AML-193 (cell line): ENCODE measurements around the gene CCDC12.
A peak's percentile ranks its signal among the peaks of the same experiment; 100 is the strongest.

ENCODE experiments used
- DNase-seq, 2 experiments: peaks; one replicate each; lab custom pipeline; 2025; lab: John Stamatoyannopoulos, UW

The CCDC12 gene

DNA sequence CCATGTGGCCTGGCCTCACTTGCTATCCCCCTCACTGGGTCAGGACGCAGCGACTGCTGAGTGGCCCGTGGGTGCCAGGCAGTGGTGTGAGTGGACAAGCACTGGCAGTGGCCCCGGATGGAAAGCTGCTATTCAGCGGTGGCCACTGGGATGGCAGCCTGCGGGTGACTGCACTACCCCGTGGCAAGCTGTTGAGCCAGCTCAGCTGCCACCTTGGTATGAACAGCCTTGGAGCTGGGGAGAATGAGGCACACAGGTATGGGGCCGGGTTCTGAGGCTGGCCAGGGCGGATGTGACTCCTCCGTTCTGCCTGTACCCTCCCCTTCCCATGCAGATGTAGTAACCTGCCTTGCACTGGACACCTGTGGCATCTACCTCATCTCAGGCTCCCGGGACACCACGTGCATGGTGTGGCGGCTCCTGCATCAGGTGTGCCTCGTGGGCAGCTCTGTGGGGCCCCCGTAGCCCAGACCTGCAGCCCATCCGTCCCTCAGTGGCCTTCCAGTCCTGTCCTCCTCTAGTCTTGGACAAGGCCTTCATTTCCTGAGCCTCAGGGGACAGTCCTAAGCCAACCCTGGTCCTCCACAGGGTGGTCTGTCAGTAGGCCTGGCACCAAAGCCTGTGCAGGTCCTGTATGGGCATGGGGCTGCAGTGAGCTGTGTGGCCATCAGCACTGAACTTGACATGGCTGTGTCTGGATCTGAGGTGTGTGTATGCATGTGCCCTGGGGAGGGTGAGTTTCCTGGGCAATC, 31.1 kb upstream of the CCDC12 start:
- DNase-seq = no peak

DNA sequence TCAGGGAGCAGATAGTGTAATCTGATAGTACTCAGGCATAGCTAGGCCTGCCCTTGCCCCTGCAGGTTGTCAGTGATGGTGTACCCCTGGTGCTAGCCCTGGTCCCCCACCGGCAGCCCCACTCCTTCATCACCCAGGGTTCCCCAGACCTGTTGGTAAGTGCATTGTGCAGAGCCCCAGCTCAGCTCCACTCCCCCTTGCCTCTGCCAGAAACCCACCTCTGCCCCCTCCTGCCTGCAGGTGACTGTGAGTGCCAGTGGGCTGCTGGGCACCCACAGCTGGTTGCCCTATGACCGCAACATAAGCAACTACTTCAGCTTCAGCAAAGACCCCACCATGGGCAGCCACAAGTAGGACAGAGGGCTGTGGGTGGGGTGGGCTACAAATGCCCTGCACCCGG, 30.5 kb upstream of the CCDC12 start:
- DNase-seq = no peak

DNA sequence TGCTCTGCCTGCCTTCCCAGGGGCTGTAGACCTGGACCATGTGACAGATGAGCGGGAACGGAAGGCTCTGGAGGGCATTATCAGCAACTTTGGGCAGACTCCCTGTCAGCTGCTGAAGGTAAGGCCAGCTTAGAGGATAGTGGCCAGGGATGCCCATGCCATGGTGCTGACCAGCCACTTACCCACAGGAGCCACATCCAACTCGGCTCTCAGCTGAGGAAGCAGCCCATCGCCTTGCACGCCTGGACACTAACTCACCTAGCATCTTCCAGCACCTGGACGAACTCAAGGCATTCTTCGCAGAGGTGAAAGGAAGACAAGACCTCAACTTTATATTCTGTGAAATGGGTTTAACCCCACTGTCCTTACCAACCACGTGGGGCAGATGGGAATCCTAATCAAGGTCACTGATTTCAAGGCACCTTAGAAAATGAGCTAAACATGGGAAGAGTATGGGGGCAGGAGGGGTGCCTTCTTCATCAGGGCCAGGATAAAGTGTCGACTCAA, 29.7 kb upstream of the CCDC12 start:
- DNase-seq = no peak

DNA sequence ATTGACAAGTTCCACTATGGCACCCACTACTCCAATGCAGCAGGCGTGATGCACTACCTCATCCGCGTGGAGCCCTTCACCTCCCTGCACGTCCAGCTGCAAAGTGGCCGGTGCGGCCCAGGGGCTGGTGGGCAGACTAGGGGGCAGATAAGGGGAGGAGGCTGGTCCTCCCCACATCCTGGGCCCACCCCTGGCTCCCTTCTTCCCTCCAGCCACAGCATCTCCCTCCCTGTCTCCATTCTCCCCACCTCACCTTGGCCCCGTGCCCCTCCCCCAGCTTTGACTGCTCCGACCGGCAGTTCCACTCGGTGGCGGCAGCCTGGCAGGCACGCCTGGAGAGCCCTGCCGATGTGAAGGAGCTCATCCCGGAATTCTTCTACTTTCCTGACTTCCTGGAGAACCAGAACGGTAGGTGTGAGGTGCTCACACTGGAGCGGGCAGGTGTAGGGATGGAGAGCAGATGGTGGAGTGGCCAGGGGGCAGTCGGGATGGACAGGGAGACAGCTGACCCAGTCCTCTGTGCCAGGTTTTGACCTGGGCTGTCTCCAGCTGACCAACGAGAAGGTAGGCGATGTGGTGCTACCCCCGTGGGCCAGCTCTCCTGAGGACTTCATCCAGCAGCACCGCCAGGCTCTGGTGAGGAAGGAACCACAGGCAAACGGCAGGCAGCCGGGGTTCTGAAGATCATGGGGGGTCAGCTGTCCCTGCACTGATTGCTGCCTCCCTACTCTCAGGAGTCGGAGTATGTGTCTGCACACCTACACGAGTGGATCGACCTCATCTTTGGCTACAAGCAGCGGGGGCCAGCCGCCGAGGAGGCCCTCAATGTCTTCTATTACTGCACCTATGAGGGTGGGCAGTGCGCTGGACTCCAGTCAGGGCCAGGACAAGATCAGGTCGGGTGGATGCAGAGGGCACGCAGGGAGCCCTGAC, 28.9 kb upstream of the CCDC12 start:
- no peak for DNase-seq

DNA sequence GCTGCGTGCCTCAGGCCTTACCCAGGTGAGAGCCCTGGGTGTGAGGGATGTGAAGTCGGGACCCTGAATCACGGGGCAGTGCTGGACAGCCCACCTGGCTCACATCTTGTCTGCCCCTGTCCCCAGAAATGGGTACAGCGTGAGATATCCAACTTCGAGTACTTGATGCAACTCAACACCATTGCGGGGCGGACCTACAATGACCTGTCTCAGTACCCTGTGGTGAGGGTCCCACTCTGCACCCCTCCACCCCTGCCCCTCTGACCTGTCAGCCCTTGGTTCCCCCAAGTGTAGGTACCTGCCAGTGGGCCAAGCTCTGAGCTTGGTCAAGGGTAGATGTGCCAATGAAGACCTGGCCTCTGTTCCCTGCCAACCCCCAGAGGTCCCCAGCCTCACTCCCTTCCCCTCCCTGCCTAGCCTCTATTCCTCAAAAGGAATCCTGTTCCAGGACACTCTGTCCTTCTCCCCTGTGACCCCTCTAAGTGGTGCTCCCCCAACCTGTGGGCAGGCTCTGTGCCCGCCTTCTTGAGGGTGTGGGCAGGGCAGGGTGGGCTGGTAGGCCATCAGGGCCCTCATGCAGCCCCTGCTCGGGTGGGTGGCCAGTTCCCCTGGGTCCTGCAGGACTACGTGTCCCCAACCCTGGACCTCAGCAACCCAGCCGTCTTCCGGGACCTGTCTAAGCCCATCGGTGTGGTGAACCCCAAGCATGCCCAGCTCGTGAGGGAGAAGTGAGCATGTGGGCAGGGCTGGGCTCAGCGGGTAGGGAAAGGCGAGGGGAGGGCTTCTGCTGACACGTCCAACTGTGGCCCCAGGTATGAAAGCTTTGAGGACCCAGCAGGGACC, 28.0 kb upstream of the CCDC12 start:
- no peak for DNase-seq

DNA sequence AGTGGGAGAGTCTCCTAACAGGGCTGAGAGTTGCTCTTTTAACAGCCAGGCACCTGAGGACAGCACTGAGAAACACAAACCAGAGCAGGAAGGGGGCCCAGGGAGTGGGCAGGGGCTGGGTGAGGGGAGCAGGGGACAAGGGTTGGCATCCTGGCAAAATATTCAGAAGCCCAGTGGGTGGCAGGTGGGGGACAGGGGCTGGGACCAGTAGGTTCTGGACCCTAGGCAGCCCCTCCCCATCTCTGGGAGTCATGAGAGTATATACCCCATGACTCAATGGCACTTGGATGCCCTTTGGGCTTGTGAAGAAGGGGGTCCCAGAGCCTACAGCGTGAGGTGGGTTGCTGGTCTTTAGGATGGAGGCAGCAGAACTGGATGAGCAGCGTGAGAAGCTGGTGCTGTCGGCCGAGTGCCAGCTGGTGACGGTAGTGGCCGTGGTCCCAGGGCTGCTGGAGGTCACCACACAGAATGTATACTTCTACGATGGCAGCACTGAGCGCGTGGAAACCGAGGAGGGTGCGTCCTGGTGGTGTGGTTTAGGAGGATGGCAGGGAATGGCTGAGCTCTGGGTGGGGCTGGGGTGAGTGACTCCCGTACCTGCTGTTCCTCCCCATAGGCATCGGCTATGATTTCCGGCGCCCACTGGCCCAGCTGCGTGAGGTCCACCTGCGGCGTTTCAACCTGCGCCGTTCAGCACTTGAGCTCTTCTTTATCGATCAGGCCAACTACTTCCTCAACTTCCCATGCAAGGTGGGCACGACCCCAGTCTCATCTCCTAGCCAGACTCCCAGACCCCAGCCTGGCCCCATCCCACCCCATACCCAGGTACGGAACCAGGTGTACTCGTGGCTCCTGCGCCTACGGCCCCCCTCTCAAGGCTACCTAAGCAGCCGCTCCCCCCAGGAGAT, 27.2 kb upstream of the CCDC12 start:
- DNase-seq = no peak

DNA sequence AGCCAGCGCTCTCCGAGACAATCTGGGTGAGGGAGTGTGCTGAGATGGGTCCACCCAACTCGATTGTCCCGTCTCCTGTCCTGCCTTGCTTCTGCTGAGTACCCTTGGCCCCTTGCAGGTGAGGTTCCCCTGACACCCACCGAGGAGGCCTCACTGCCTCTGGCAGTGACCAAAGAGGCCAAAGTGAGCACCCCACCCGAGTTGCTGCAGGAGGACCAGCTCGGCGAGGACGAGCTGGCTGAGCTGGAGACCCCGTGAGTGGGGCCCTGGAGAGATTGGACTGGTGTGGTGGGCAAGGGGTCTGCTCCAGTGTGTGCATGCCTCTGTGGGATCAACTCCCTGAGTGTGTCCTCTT, 26.5 kb upstream of the CCDC12 start:
- no peak for DNase-seq

DNA sequence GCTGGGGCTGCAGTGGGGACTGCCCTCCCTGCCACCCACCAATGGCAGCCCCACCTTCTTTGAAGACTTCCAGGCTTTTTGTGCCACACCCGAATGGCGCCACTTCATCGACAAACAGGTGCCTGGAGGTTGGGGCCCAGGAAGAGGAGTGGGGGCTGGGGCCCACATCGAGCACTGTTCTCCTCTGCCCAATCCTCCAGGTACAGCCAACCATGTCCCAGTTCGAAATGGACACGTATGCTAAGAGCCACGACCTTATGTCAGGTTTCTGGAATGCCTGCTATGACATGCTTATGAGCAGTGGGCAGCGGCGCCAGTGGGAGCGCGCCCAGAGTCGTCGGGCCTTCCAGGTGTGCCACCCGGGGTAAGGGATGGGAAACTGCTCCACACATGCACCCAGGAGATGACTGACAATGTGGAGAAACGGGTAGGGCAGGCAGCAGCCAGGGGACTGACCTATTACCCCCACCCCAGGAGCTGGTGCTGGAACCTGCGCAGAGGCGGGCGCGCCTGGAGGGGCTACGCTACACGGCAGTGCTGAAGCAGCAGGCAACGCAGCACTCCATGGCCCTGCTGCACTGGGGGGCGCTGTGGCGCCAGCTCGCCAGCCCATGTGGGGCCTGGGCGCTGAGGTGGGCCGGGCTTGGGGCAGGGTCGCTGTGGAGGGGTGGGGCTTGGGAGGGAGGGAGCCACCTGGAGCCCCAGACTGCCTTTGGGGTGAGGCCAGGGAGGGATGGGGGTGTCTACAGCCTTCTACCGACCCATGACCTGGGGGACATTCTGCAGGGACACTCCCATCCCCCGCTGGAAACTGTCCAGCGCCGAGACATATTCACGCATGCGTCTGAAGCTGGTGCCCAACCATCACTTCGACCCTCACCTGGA, 25.9 kb upstream of the CCDC12 start:
- no peak for DNase-seq

DNA sequence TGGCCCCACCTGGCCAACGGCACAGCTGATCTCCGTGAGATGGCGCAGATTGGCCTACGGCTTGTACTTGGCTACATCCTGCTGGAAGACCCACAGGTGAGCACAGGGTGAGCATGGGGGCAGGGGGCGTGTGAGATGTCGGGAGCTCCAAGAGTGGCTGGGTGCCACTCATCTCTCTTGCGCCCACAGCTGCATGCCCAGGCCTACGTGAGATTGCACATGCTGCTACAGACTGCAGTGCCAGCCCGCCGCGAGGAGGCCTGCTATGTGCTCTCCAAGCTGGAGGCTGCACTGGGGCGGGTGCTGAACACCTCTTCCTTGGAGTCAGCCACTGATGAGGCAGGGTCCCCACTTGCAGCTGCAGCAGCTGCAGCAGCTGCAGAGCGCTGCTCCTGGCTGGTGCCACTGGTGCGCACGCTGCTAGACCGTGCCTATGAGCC, 25.2 kb upstream of the CCDC12 start:
- DNase-seq = no peak

DNA sequence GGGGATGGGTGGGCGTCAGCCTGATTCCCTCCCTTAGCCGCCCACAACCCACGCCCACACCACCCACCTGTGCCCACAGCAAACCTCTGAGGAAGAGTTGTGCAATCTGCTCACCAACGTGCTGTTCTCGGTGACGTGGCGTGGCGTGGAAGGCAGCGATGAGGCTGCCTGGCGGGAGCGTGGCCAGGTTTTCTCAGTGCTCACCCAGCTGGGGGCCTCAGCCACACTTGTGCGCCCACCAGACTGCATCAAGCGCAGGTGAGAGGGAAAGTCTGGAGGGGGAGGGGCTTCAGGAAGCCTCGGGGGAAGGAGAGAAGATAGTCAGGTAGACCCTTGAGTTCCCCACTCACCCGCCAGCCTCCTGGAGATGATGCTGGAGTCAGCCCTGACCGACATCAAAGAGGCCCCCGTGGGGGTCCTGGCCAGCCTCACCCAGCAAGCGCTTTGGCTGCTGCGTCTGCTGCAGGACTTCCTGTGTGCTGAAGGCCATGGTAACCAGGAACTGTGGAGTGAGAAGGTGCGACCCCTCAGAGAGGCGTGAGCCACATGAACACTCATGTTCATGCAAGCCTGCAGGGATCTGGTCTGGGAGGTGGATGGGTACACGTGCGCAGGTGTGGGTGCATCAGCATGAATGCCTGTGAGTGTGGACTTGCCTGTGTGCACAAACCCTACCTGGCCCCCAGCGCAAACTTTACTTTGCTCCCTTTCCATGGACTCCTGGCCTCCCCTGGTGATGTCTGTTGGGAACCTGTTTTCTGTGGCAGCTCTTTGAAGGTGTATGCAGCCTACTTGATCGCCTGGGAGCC, 24.6 kb upstream of the CCDC12 start:
- DNase-seq = no peak

DNA sequence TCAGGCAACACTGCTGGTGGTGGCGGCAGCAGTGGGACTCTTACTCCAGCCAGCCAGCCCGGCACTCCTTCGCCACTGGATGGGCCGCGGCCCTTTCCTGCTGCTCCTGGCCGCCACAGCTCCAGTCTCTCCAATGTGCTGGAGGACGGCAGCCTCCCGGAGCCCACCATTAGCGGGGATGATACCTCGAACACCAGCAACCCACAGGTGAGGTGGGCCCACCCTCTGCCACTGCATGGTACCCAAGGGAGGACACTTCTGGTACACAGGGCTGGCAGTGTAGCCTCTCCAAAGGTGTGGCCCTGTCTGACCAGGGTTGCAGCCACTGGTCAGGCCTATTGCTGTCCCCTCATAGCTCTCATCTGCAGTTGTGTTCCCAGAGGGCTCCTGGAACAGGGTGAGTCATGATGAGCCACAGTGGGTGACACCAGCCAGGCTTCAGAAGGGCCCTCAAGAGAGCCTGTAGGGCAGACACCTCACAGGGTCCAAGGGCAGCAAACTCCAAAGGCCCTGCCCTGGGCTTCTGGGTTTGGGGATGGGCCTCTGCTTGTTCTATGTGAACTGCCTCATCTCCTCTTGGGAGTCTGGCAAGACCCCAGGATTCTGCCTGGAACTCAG, 23.8 kb upstream of the CCDC12 start:
- no peak for DNase-seq

DNA sequence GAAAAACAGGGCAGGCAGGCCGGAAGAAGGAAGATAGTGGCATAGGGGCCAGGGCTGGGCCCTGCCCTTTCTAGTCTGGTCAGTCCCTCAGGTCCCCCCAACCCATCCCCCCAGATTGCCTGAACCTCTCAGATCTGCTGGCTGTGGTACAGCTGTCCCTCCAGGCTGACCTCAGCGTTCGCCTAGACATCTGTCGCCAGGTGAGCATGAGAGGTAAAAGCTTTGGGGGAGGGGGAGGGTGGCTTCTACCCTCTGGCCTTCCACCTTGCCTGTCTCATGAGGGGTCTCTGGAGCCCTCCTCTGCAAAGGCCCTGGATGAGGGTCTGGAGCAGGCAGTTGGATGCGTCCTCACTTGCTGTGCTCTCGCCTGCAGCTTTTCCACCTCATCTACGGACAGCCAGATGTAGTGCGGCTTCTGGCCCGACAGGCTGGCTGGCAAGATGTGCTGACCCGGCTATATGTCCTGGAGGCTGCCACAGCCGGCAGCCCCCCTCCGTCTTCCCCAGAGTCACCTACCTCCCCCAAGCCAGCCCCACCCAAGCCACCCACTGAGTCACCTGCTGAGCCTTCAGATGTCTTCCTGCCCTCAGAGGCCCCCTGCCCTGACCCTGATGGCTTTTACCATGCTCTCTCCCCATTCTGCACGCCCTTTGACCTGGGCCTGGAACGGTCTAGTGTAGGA, 23.1 kb upstream of the CCDC12 start:
- DNase-seq = no peak

DNA sequence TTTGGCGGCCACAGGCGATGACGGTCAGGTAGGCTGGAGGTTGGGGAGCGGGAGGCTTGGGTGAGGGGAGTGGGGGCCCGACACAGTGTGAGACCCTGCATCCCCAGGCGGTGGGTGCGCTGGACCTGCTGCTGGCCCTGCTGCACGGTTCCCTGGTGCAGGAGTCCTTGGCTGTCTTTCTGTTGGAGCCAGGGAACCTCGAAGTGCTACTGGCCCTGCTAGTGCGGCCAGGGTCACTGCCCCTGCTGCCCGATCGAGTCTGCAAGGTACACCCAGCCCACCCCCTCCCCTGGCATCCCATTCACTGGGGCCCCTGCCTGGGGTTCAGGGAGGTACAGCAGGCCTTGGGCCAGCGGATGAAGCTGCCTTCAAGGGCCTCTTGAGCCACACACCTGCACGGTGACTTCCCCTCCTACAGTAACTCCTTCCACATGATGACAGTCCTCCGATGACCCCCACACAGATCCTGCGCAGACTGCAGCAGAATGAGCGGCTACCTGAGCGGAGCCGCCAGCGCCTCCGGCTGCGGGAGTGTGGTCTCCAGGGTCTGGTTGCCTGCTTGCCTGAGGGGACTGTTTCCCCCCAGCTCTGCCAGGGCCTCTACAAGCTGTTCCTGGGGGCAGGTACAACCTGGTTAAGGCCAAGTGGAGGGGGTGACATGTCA, 22.4 kb upstream of the CCDC12 start:
- no peak for DNase-seq

DNA sequence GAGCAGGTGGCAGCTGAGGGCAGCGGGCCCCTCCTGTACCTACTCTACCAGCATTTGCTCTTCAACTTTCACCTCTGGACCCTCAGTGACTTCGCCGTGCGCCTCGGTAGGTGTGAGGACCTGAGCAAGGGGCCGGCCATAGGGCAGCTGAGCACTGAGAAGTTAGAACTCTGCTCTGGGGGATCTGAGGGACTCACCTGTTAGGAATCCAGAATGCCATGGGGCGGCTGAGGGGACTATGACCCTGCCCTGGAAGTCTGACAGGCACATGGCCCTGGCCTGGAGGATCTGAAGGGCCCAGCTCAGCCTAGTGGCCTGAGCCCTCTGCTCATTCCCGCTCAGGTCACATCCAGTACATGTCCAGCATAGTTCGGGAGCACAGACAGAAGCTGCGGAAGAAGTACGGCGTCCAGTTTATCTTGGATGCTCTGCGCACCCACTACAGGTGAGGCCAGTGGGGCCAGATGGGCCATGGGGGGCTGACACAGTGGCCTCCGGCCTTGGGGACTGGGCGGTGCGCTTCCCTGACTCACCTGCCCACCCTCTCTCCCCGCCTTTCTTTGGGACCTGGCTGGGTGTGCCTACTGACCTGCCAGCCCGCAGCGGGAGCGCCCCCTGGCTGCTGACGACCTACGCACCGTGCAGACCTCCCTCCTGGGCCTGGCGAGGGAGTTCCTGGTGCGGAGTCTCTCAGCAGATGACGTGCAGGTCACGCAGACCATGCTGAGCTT, 21.7 kb upstream of the CCDC12 start:
- peak in 1 of 2 experiments; percentile 18 for DNase-seq

DNA sequence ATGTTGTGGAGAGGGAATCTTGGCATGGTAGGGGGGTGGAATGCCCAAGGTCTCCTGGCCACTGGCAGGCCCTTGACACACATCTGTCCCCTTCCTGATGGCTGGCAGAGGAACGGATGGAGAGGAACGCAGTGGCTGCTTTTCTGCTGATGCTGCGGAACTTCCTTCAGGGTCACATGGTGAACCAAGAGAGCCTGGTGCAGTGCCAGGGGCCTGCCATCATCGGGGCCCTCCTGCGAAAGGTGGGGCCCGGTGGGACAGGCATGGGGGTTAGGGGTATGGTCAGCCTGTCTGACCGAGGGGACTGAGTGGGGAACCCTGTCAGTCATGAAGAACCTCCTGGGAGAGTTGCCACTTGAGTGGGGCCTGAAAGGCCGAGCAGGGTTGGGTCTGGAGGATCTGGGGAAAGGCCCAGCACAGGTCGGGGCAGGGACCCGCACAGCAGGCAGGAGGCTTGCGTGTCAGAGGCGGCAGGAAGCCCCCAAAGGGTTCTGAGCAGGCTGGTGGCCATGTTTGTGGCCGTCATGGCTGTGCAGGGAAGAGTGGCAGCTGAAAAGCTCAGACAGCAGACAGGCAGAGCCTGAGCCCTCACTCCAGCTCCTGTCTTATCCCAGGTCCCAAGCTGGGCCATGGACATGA, 21.0 kb upstream of the CCDC12 start:
- DNase-seq = no peak

DNA sequence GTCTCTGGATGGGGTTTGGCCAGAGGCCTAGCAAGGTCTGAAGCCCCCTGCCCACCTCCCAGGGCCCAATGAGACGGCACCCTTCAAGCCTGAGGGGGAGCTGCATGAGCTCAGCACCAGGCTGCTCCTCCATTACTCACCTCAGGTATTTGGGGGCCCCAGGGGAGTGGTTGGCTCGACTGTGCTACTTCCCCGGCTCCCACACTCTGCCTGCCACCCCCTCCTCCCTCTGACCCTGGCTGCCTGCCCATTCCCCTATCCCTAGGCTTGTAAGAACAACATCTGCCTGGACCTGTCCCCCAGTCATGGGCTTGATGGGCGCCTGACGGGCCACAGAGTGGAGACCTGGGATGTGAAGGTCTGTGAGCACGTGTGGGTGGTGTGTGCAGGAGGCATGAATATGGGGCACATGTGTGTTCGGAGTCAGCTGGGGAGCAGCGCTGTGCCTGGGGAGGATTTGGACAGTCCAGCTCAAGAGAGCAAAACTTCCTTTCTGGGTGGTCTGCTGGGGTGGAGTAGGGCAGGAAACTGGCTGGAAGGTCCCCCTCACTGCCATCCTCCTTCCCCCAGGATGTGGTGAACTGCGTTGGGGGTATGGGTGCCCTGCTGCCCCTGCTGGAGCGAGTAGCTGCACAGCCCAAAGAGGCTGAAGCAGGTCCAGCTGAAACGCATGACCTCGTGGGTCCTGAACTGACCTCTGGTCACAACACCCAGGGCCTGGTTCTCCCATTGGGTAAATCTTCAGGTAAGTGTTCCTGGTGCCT, 20.3 kb upstream of the CCDC12 start:
- no peak for DNase-seq
